A549 (cell line): Measurements from ENCODE around the gene SPATS2. TPM values are rescaled to one million over a fixed set of nuclear protein-coding genes. Genes with fewer than 3 reads are reported as not detected.
A peak's percentile ranks its signal among the peaks of the same experiment; 100 is the strongest.

Source experiments
- ATAC-seq, 2 experiments: fragments of 200-7000 bp in 1 of 2; fragments of >200 bp in 1 of 2; cut with Nextera tagmentation in 1 of 2; cut with Tn5 transposase in 1 of 2; 3 replicates each; pipeline versions ENCODE4 v1.8.0 to v1.9.1; 2018 to 2020; ENCODE audit warnings: mild to moderate bottlenecking in 1 of 2, moderate library complexity in 1 of 2
- CTCF ChIA-PET: fragments of 300-600 bp; sonication (Branson Sonifier 250); formaldehyde crosslinking; extraction: SDS; loops from one replicate; lab custom pipeline; 2021; ENCODE audit warnings: antibody characterized with exemption, inconsistent platforms; lab: Yijun Ruan, JAX
- POLR2A ChIA-PET: fragments of 350-600 bp; formaldehyde crosslinking; extraction: SDS; loops from one replicate; lab custom pipeline; 2021; ENCODE audit warnings: antibody characterized with exemption, inconsistent platforms; lab: Yijun Ruan, JAX
- DNase-seq, 2 experiments: peaks; one replicate each; pipeline versions ENCODE4 v3.0.0 to v3.0.0-alpha.2; 2011 to 2016; ENCODE audit warnings: low read depth in 1 of 2, low spot score in 1 of 2
- FAIRE-seq: peaks from 2 replicates; lab custom pipeline; 2011; peaks lifted over from hg19 to GRCh38; lab: Jason Lieb, UNC
- H3K27ac ChIP-seq, 2 experiments: fragments of >200 bp; sonication (Bioruptor Twin); formaldehyde crosslinking; 3 replicates each; pipeline ENCODE4 v1.5.1; 2016 to 2017
- H3K4me1 ChIP-seq: fragments of >200 bp; sonication (Bioruptor Twin); formaldehyde crosslinking; 3 replicates; pipeline ENCODE4 v1.6.1; 2016
- H3K4me2 ChIP-seq: fragments of >200 bp; sonication (Bioruptor Twin); formaldehyde crosslinking; 3 replicates; pipeline ENCODE4 v1.6.1; 2016
- H3K4me3 ChIP-seq: fragments of >200 bp; sonication (Bioruptor Twin); formaldehyde crosslinking; 3 replicates; pipeline ENCODE4 v1.5.1; 2016
- H3K9me3 ChIP-seq: fragments of >200 bp; sonication (Bioruptor Twin); formaldehyde crosslinking; 3 replicates; pipeline ENCODE4 v1.6.1; 2016
- BCL3 ChIP-seq: fragments of >200 bp; sonication (Bioruptor Twin); formaldehyde crosslinking; IDR thresholded peaks from 3 replicates; pipeline ENCODE4 v1.6.1; 2016
- CBX8 ChIP-seq: fragments of 200-600 bp; sonication (generic); IDR thresholded peaks from 2 replicates; pipeline ENCODE4 v1.6.1; 2016
- CHD4 ChIP-seq: fragments of 200-600 bp; sonication (generic); IDR thresholded peaks from 2 replicates; pipeline ENCODE4 v1.6.1; 2016; ENCODE audit warnings: antibody characterized with exemption, mild to moderate bottlenecking, borderline replicate concordance
- CTCF ChIP-seq: fragments of >200 bp; sonication (Bioruptor Twin); formaldehyde crosslinking; IDR thresholded peaks from 3 replicates; pipeline ENCODE4 v1.5.1; 2016
- ELK1 ChIP-seq: fragments of 150-350 bp; IDR thresholded peaks from 2 replicates; pipeline ENCODE4 v1.6.1; 2014; ENCODE audit warnings: low read depth, mild to moderate bottlenecking, low read length
- FOSL2 ChIP-seq, 2 experiments: fragments of 450-650 bp in 1 of 2; fragments of >200 bp in 1 of 2; sonication (Bioruptor Twin) in 1 of 2; formaldehyde crosslinking; IDR thresholded peaks; 2 replicates each; pipeline versions ENCODE4 v1.5.0 to v1.6.1; 2016 to 2020; ENCODE audit warnings: mild to moderate bottlenecking in 1 of 2, moderate library complexity in 1 of 2
- GATA3 ChIP-seq: IDR thresholded peaks from 2 replicates; pipeline ENCODE4 v1.6.1; 2012; ENCODE audit warnings: borderline replicate concordance
- HES2 ChIP-seq: fragments of >200 bp; sonication (Bioruptor Twin); formaldehyde crosslinking; IDR thresholded peaks from 2 replicates; pipeline ENCODE4 v1.6.1; 2016
- HMGXB4 ChIP-seq: fragments of 250-450 bp; sonication (Bioruptor Pico); IDR thresholded peaks from 2 replicates; pipeline ENCODE4 v1.5.0; 2021; ENCODE audit warnings: mild to moderate bottlenecking, moderate library complexity, borderline replicate concordance
- MAFK ChIP-seq: fragments of 450-650 bp; IDR thresholded peaks from 2 replicates; pipeline ENCODE4 v1.6.1; 2014; ENCODE audit not compliant: partially characterized antibody
- MYC ChIP-seq: IDR thresholded peaks from 2 replicates; pipeline ENCODE4 v1.6.1; 2012; ENCODE audit warnings: mild to moderate bottlenecking, inconsistent platforms, low read length, improper control_type of control experiment, borderline replicate concordance
- NFE2L2 ChIP-seq: fragments of 150-350 bp; conservative IDR thresholded peaks from 2 replicates; pipeline ENCODE4 v1.6.1; 2014; ENCODE audit warnings: low read length
- POLR2A ChIP-seq: IDR thresholded peaks from 2 replicates; pipeline ENCODE4 v1.6.1; 2012; ENCODE audit warnings: mild to moderate bottlenecking, low read length
- RFX5 ChIP-seq: fragments of 450-650 bp; IDR thresholded peaks from 2 replicates; pipeline ENCODE4 v1.7.1; 2014; ENCODE audit warnings: antibody characterized with exemption, mild to moderate bottlenecking, moderate library complexity
- TP53 ChIP-seq: fragments of 250-450 bp; sonication (Bioruptor Pico); IDR thresholded peaks from 2 replicates; pipeline ENCODE4 v1.5.0; 2021; ENCODE audit warnings: mild to moderate bottlenecking, moderate library complexity
- USF2 ChIP-seq: fragments of 450-650 bp; IDR thresholded peaks from 2 replicates; pipeline ENCODE4 v1.6.1; 2014; ENCODE audit warnings: antibody characterized with exemption
- ZNF302 ChIP-seq: fragments of 250-450 bp; sonication (Bioruptor Pico); IDR thresholded peaks from 2 replicates; pipeline ENCODE4 v1.9.0; 2021; ENCODE audit warnings: inconsistent platforms, mild to moderate bottlenecking, moderate library complexity
- WGBS: methylation state at CpG from one replicate; pipeline ENCODE4 v1.1.6; 2017; ENCODE audit errors: missing lambda C conversion rate; 5-methylcytosine and 5-hydroxymethylcytosine counted together
- polyA plus RNA-seq, 4 experiments: library from polyadenylated mRNA; depleted of rRNA in 3 of 4; stranded (reverse); fragments of >200 nt; fragmentation: RNase III in 1 of 4; extraction: RNeasy Plus Mini Kit Qiagen cat#74134 plus additional on column Dnase treatment in 1 of 4; gene quantifications; 2 replicates in 3 of 4; 3 replicates in 1 of 4; pipeline ENCODE4 v1.2.3, GENCODE V29; 2011 to 2017

SPATS2 gene
- polyA plus RNA-seq, 2 of the 4 experiments (the other 2 are of a cell fraction), result 37.7 to 154 TPM

GRCh38 chr12:49527361-49528130, 160.3 kb downstream of the SPATS2 start:
- H3K4me2 ChIP-seq, result no peak overlapping the region
- TF ChIP-seq USF2 (no peak), POLR2A (peak; percentile 21; the same call in 1 of the 2 replicates)
- TF ChIP-seq, all 56 proteins: peak for 1
- no peak overlapping the region for H3K4me3 ChIP-seq
- no peak for ATAC-seq
- H3K27ac ChIP-seq, result no peak overlapping the region
- WGBS, result 92% methylated on average over 7 of the region's 7 CpGs
- FAIRE-seq, result no peak
- no peaks in the 10 kb centered on the region for H3K9me3 ChIP-seq
- ChIA-PET CTCF (interaction anchor here (0.6 to 7.9 kb wide), 12 partner anchors 10 to 264 kb away, joined by 3 to 67 read pairs (median 6); partner anchors contain the start of genes DNAJC22, KCNH3 and TROAP), POLR2A (no interaction called here)
- no peak for DNase-seq
- no peaks in the 10 kb centered on the region for H3K4me1 ChIP-seq

GRCh38 chr12:49529414-49529813, 162.2 kb downstream of the SPATS2 start:
- Histone ChIP-seq H3K9me3 (no peaks in the 10 kb centered on the region), H3K27ac (no peak overlapping the region), H3K4me2 (no peak overlapping the region)
- no peak for DNase-seq
- TF ChIP-seq MYC (no peak), MAFK (no peak), HMGXB4 (CRISPR knock-in tag) (no peak), USF2 (no peak), BCL3 (no peak), RFX5 (no peak), NFE2L2 (no peak), CBX8 (no peak), GATA3 (no peak), ELK1 (no peak), TP53 (CRISPR knock-in tag) (no peak), CTCF (no peak), HES2 (no peak), CHD4 (no peak), ZNF302 (CRISPR knock-in tag) (no peak), FOSL2 (IDR thresholded peaks at IDR 0.05) (no peak), FOSL2 (CRISPR knock-in tag; IDR thresholded peaks at IDR 0.05) (no peak)
- TF ChIP-seq, all 56 proteins: peak for 0
- WGBS, result 88% methylated on average over 1 of the region's 1 CpG
- no peak for ATAC-seq
- POLR2A ChIA-PET, result interaction anchor here (0.6 to 0.7 kb wide), 2 partner anchors 38 to 260 kb away, joined by 3 to 6 read pairs; no protein-coding TSS in a partner anchor
- CTCF ChIA-PET, result interaction anchor here (0.9 to 7.9 kb wide), 6 partner anchors 15 to 241 kb away, joined by 3 to 67 read pairs (median 5); no protein-coding TSS in a partner anchor
- Histone ChIP-seq H3K4me3 (no peak overlapping the region), H3K4me1 (no peaks in the 10 kb centered on the region)
- no peak for FAIRE-seq
